ENCODE data around the gene GNL1. TPM values are rescaled to one million over a fixed set of nuclear protein-coding genes. Genes with fewer than 3 reads are reported as not detected.
A peak's percentile ranks its signal among the peaks of the same experiment; 100 is the strongest.

Gene GNL1
- total and polyA plus RNA-seq, 10 of the 15 experiments (the other 5 are each of a cell fraction or from before 2014, with no cell fraction given): 0.18 to 64.5 (median 45.5) TPM

GRCh38 chr6:30601815-30602641 is 45.7 kb upstream of the GNL1 start:
- no peaks in the 10 kb centered on the region for H3K9me3 ChIP-seq (replicated peaks; ENCODE audit: control insufficient read depth, insufficient read depth, low read length)
- ChIA-PET POLR2A (no interaction called here), RAD21 (ENCODE audit: unreplicated experiment) (no interaction called here), SMC1A (ENCODE audit: uncharacterized antibody, unreplicated experiment) (interaction anchor here (3.5 kb wide), 1 partner anchor 11 kb away, joined by 16 read pairs; no protein-coding TSS in a partner anchor), CTCF (interaction anchor here (6.2 to 10.3 kb wide), 2 partner anchors 59 to 119 kb away, joined by 123 to 188 read pairs; no protein-coding TSS in a partner anchor)
- TF ChIP-seq POLR2AphosphoS5 (IDR thresholded peaks at IDR 0.05; ENCODE audit: low read length) (peak; percentile 28; the same call in 1 of the 2 replicates), RAD51 (IDR thresholded peaks at IDR 0.05) (no peak), POLR2A (IDR thresholded peaks at IDR 0.05; ENCODE audit: low read depth, low read length) (peak; percentile 53; the same call in 1 of the 2 replicates)
- no peak overlapping the region for H3K9ac ChIP-seq (ENCODE audit: control insufficient read depth, insufficient read depth, low read length)
- no peak overlapping the region for H3K4me2 ChIP-seq (ENCODE audit: control insufficient read depth, insufficient read depth)
- no peak overlapping the region for H2AFZ ChIP-seq (ENCODE audit: control insufficient read depth, low read depth, low read length)
- in situ Hi-C loops (cut with MboI) (no loop called here), intact Hi-C loops (cut with micrococcal nuclease; ENCODE audit: unreplicated experiment) (no loop called here)
- no peak overlapping the region for H3K27ac ChIP-seq (ENCODE audit: control insufficient read depth, insufficient read depth)
- 95% methylated on average over 39 of the region's 39 CpGs for WGBS (ENCODE audit: insufficient coverage, insufficient replicate concordance, low lambda C conversion rate, missing lambda C conversion rate)
- BruUV-seq (replicated peaks): no TSS peak
- H3K79me2 ChIP-seq (ENCODE audit: control insufficient read depth, insufficient read depth, low read length): no peaks in the 10 kb centered on the region
- ATAC-seq (no peak), FAIRE-seq (no peak), DNase-seq (ENCODE audit: low read depth, low spot score) (no peak)
- no peak overlapping the region for H3K4me3 ChIP-seq
- H3K4me1 ChIP-seq (ENCODE audit: control insufficient read depth, insufficient read depth, low read length): no peaks in the 10 kb centered on the region; the same call in 1 of the 2 replicates
- H3K27me3 ChIP-seq (replicated peaks in 1 of 2; ENCODE audit: control insufficient read depth in 2 of 2, insufficient read depth in 2 of 2, low read length in 1 of 2): no peaks in the 10 kb centered on the region
- H4K20me1 ChIP-seq (ENCODE audit: control insufficient read depth, insufficient read depth): peaks cover 3% of the 10 kb centered on the region; the same call in 1 of the 2 replicates
- peaks cover 32 to 38% of the 10 kb centered on the region in 2 experiments for H3K36me3 ChIP-seq (ENCODE audit: control insufficient read depth in 2 of 2, insufficient read depth in 2 of 2, low read length in 1 of 2)

- intact Hi-C loops (cut with micrococcal nuclease; ENCODE audit: unreplicated experiment) (no loop called here), in situ Hi-C loops (cut with MboI) (no loop called here)
- no peak for ATAC-seq
- CTCF ChIA-PET: interaction anchor here (1.2 to 10.3 kb wide), 4 partner anchors 10 to 130 kb away, joined by 5 to 188 read pairs (median 64); no protein-coding TSS in a partner anchor
- no peak for DNase-seq (ENCODE audit: low read depth, low spot score)
- H3K4me3 ChIP-seq: no peak overlapping the region
- RAD21 ChIA-PET (ENCODE audit: unreplicated experiment): no interaction called here
- 91% methylated on average over 6 of the region's 6 CpGs for WGBS (ENCODE audit: insufficient coverage, insufficient replicate concordance, low lambda C conversion rate, missing lambda C conversion rate)
- no TSS peak for BruUV-seq (replicated peaks)
- no peaks in the 10 kb centered on the region for H3K79me2 ChIP-seq (ENCODE audit: control insufficient read depth, insufficient read depth, low read length)
- no peaks in the 10 kb centered on the region for H3K27me3 ChIP-seq (replicated peaks in 1 of 2; ENCODE audit: control insufficient read depth in 2 of 2, insufficient read depth in 2 of 2, low read length in 1 of 2)
- no peaks in the 10 kb centered on the region for H3K9me3 ChIP-seq (replicated peaks; ENCODE audit: control insufficient read depth, insufficient read depth, low read length)
- H3K36me3 ChIP-seq (ENCODE audit: control insufficient read depth in 2 of 2, insufficient read depth in 2 of 2, low read length in 1 of 2): peaks cover 26 to 37% of the 10 kb centered on the region in 2 experiments
- peaks cover 3% of the 10 kb centered on the region; the same call in 1 of the 2 replicates for H4K20me1 ChIP-seq (ENCODE audit: control insufficient read depth, insufficient read depth)
- H3K27ac ChIP-seq (ENCODE audit: control insufficient read depth, insufficient read depth): no peak overlapping the region
- no peak for TF ChIP-seq ETV6 (conservative IDR thresholded peaks at IDR 0.05 in 1 of 2, IDR thresholded peaks at IDR 0.05 in 1 of 2; ENCODE audit: borderline replicate concordance in 1 of 2, low read depth in 1 of 2)
- no peak for TF ChIP-seq KDM1A (IDR thresholded peaks at IDR 0.05; ENCODE audit: borderline replicate concordance)
- TF ChIP-seq ZZZ3 (IDR thresholded peaks at IDR 0.05; ENCODE audit: control insufficient read depth, insufficient read length, low read depth): no peak
- no peak for TF ChIP-seq MEF2A (IDR thresholded peaks at IDR 0.05; ENCODE audit: insufficient read depth, low read depth, low read length)
- FAIRE-seq: no peak
- POLR2A ChIA-PET: interaction anchor here (2.5 kb wide), 1 partner anchor 11 kb away, joined by 10 read pairs; no protein-coding TSS in a partner anchor
- no peaks in the 10 kb centered on the region; the same call in 1 of the 2 replicates for H3K4me1 ChIP-seq (ENCODE audit: control insufficient read depth, insufficient read depth, low read length)
- no peak overlapping the region for H3K4me2 ChIP-seq (ENCODE audit: control insufficient read depth, insufficient read depth)
- no peak overlapping the region for H2AFZ ChIP-seq (ENCODE audit: control insufficient read depth, low read depth, low read length)
- SMC1A ChIA-PET (ENCODE audit: uncharacterized antibody, unreplicated experiment): interaction anchor here (0.8 to 3.5 kb wide), 6 partner anchors 9 to 283 kb away, joined by 3 to 16 read pairs (median 4); partner anchors contain the start of gene DDR1
- H3K9ac ChIP-seq (ENCODE audit: control insufficient read depth, insufficient read depth, low read length): no peak overlapping the region
These were observed 45.1 kb upstream of the GNL1 start for GRCh38 chr6:30601436-30601814.

Data from GM12878 (cell line).